ENCODE data around the gene INAFM2.

- TF ChIP-seq POLR2AphosphoS5 (IDR thresholded peaks at IDR 0.05) (no peak), CTCF (IDR thresholded peaks at IDR 0.05) (no peak), EP300 (IDR thresholded peaks at IDR 0.05) (no peak)
These were observed 43.0 kb upstream of the INAFM2 start for GRCh38 chr15:40280260-40281056.
